ENCODE measurements around the gene CA10. TPM values are rescaled to one million over a fixed set of nuclear protein-coding genes. Genes with fewer than 3 reads are reported as not detected.

Gene CA10
- total RNA-seq, 1 experiment from 2014 or later: 0.46 TPM

DNA sequence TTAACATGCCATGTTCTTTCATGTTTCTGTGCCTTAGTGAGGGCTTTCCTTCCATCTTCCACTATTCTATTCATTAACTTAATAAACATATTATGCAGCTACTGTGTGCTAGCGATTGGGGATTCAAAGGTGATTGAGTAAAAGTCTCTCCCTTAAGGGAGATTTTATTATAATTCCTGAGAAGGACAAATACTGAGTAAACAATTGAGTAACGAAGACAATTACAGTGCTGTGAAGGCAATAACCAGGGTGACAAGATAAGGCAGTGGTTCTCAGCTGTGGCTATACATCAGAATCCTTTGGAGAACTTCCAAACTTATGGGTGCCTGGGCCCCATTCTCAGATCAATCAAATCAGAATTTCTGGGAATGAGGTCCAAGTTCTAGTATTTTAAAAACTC, 353.3 kb downstream of the CA10 start:
- Histone ChIP-seq H3K18ac (ENCODE audit: insufficient read length, low read depth, low read length) (no peak overlapping the region), H3K79me2 (ENCODE audit: insufficient read depth, low read length) (no peaks in the 10 kb centered on the region), H3K4ac (ENCODE audit: low read depth, low read length) (no peak overlapping the region), H3K27ac (ENCODE audit: insufficient read length, low read depth, low read length) (no peak overlapping the region), H3K23me2 (ENCODE audit: insufficient read length, low read depth, low read length, poor library complexity, severe bottlenecking) (no peaks in the 10 kb centered on the region), H3K9me3 (ENCODE audit: control insufficient read depth, low read depth, low read length) (no peaks in the 10 kb centered on the region), H3K14ac (ENCODE audit: insufficient read depth, low read length) (no peak overlapping the region), H4K20me1 (ENCODE audit: control insufficient read depth, insufficient read depth, insufficient read length) (no peaks in the 10 kb centered on the region), H3T11ph (ENCODE audit: low read length) (no peak overlapping the region), H4K8ac (replicated peaks; ENCODE audit: insufficient read length, low read depth, low read length) (no peak overlapping the region), H4K91ac (ENCODE audit: insufficient read length, low read depth, low read length) (no peak overlapping the region), H3K4me1 (ENCODE audit: insufficient read depth, low read length) (no peaks in the 10 kb centered on the region), H3K79me1 (ENCODE audit: insufficient read depth, low read depth, low read length, poor library complexity, severe bottlenecking) (no peaks in the 10 kb centered on the region), H4K5ac (ENCODE audit: insufficient read length, low read depth, low read length) (no peak overlapping the region), H3K27me3 (ENCODE audit: insufficient read depth, low read length) (no peaks in the 10 kb centered on the region), H2AK5ac (ENCODE audit: insufficient read length, low read length) (no peak overlapping the region), H2AFZ (ENCODE audit: low read length) (no peak overlapping the region), H2BK12ac (ENCODE audit: insufficient read length, low read depth, low read length) (no peak overlapping the region), H3K23ac (ENCODE audit: insufficient read length, low read depth, low read length) (no peak overlapping the region), H3K4me2 (ENCODE audit: insufficient read depth, insufficient read length, low read length) (no peak overlapping the region), H3K56ac (ENCODE audit: insufficient read length, low read depth, low read length) (no peak overlapping the region), H2BK120ac (ENCODE audit: low read depth, low read length, poor library complexity, severe bottlenecking) (no peak overlapping the region), H2BK15ac (ENCODE audit: low read depth, low read length) (no peak overlapping the region), H3K9ac (ENCODE audit: extremely low read depth, insufficient read length, low read length) (no peak overlapping the region), H2BK5ac (ENCODE audit: insufficient read length, low read length) (no peak overlapping the region), H2BK20ac (ENCODE audit: low read depth, low read length, poor library complexity, severe bottlenecking) (no peak overlapping the region)
- H3K36me3 Mint-ChIP-seq (ENCODE audit: insufficient read depth in 1 of 3, low read depth in 3 of 3): no peaks in the 10 kb centered on the region
- no peaks in the 10 kb centered on the region for H3K9me3 Mint-ChIP-seq
- TF ChIP-seq, protein P1, sequence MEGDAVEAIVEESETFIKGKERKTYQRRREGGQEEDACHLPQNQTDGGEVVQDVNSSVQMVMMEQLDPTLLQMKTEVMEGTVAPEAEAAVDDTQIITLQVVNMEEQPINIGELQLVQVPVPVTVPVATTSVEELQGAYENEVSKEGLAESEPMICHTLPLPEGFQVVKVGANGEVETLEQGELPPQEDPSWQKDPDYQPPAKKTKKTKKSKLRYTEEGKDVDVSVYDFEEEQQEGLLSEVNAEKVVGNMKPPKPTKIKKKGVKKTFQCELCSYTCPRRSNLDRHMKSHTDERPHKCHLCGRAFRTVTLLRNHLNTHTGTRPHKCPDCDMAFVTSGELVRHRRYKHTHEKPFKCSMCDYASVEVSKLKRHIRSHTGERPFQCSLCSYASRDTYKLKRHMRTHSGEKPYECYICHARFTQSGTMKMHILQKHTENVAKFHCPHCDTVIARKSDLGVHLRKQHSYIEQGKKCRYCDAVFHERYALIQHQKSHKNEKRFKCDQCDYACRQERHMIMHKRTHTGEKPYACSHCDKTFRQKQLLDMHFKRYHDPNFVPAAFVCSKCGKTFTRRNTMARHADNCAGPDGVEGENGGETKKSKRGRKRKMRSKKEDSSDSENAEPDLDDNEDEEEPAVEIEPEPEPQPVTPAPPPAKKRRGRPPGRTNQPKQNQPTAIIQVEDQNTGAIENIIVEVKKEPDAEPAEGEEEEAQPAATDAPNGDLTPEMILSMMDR (conservative IDR thresholded peaks at IDR 0.05): no peak
- no peaks in the 10 kb centered on the region for H3K4me1 Mint-ChIP-seq
- no peak overlapping the region for H3K27ac Mint-ChIP-seq
- DNase-seq: no peak
- H3K27me3 Mint-ChIP-seq (ENCODE audit: low read depth): peaks cover 3% of the 10 kb centered on the region
- no CpG with 5 or more reads among the region's 2 CpGs for WGBS (ENCODE audit: extremely low coverage, insufficient read length, low lambda C conversion rate)
- H3K4me3 Mint-ChIP-seq: no peak overlapping the region

Data from H9 (cell line).